GM19043 (cell line): ENCODE results near the gene JAKMIP1.

Experiments used
- ATAC-seq: cut with Tn5 transposase; IDR thresholded peaks from one replicate; pipeline ENCODE4 v1.9.1; 2021; ENCODE audit warnings: low read depth; ENCODE audit not compliant: unreplicated experiment

JAKMIP1 gene

GRCh38 chr4:6204871-6205566 lies 4.7 kb upstream of the JAKMIP1 start:
- ATAC-seq: no peak

GRCh38 chr4:6204098-6204497 lies 3.7 kb upstream of the JAKMIP1 start:
- ATAC-seq: no peak

- ATAC-seq: no peak
Observed at GRCh38 chr4:6201580-6202091, 1.3 kb upstream of the JAKMIP1 start.

GRCh38 chr4:6200922-6201362 lies 593 bp upstream of the JAKMIP1 start:
- no peak for ATAC-seq

- no peak for ATAC-seq
Observed at GRCh38 chr4:6199422-6199921, 877 bp downstream of the JAKMIP1 start.

- ATAC-seq: no peak
Observed at GRCh38 chr4:6198768-6199421, 1.5 kb downstream of the JAKMIP1 start.

- no peak for ATAC-seq
Observed at GRCh38 chr4:6198278-6198677, 2.1 kb downstream of the JAKMIP1 start.

GRCh38 chr4:6197433-6198174 lies 2.7 kb downstream of the JAKMIP1 start:
- no peak for ATAC-seq

- ATAC-seq: no peak
Observed at GRCh38 chr4:6196871-6197270, 3.5 kb downstream of the JAKMIP1 start.

- no peak for ATAC-seq
Observed at GRCh38 chr4:6196324-6196723, 4.0 kb downstream of the JAKMIP1 start.

GRCh38 chr4:6195602-6196319 lies 4.6 kb downstream of the JAKMIP1 start:
- no peak for ATAC-seq

- ATAC-seq: no peak
Observed at GRCh38 chr4:6194458-6195195, 5.7 kb downstream of the JAKMIP1 start.

- no peak for ATAC-seq
Observed at GRCh38 chr4:6193399-6193798, 7.0 kb downstream of the JAKMIP1 start.

- ATAC-seq: no peak
Observed at GRCh38 chr4:6192245-6192644, 8.1 kb downstream of the JAKMIP1 start.

- no peak for ATAC-seq
Observed at GRCh38 chr4:6191448-6192130, 8.8 kb downstream of the JAKMIP1 start.

- ATAC-seq: no peak
Observed at GRCh38 chr4:6190486-6190885, 9.9 kb downstream of the JAKMIP1 start.

GRCh38 chr4:6189511-6189910 lies 10.8 kb downstream of the JAKMIP1 start:
- ATAC-seq: no peak

GRCh38 chr4:6188687-6189305 lies 11.6 kb downstream of the JAKMIP1 start:
- ATAC-seq: no peak

- no peak for ATAC-seq
Observed at GRCh38 chr4:6184169-6184568, 16.2 kb downstream of the JAKMIP1 start.
